GM12891 (cell line): Measurements from ENCODE around the gene ADAMTS15.

Experiments used
- DNase-seq: peaks from one replicate; pipeline ENCODE4 v3.0.0; 2011; ENCODE audit warnings: low spot score; ENCODE audit not compliant: insufficient read length
- FAIRE-seq: peaks from 2 replicates; lab custom pipeline; 2011; peaks lifted over from hg19 to GRCh38; lab: Jason Lieb, UNC
- PAX5 ChIP-seq: IDR thresholded peaks from 2 replicates; pipeline ENCODE4 v1.6.1; 2011; ENCODE audit warnings: low read length, moderate library complexity, mild to moderate bottlenecking; ENCODE audit not compliant: insufficient read depth, severe bottlenecking
- POLR2A ChIP-seq: IDR thresholded peaks from 2 replicates; pipeline ENCODE4 v1.6.1; 2011; ENCODE audit warnings: low read depth, low read length, control low read depth
- POLR2AphosphoS5 ChIP-seq: IDR thresholded peaks from 2 replicates; pipeline ENCODE4 v1.6.1; 2011; ENCODE audit warnings: low read depth, low read length, control low read depth
- POU2F2 ChIP-seq: IDR thresholded peaks from 2 replicates; pipeline ENCODE4 v1.6.1; 2011; ENCODE audit warnings: low read depth, mild to moderate bottlenecking, control low read depth, low read length, moderate library complexity
- SPI1 ChIP-seq: IDR thresholded peaks from 2 replicates; pipeline ENCODE4 v1.6.1; 2011; ENCODE audit warnings: low read depth, low read length, control low read depth
- TAF1 ChIP-seq: IDR thresholded peaks from 2 replicates; pipeline ENCODE4 v1.6.1; 2011; ENCODE audit warnings: low read depth, low read length, control low read depth

ADAMTS15 gene

DNA sequence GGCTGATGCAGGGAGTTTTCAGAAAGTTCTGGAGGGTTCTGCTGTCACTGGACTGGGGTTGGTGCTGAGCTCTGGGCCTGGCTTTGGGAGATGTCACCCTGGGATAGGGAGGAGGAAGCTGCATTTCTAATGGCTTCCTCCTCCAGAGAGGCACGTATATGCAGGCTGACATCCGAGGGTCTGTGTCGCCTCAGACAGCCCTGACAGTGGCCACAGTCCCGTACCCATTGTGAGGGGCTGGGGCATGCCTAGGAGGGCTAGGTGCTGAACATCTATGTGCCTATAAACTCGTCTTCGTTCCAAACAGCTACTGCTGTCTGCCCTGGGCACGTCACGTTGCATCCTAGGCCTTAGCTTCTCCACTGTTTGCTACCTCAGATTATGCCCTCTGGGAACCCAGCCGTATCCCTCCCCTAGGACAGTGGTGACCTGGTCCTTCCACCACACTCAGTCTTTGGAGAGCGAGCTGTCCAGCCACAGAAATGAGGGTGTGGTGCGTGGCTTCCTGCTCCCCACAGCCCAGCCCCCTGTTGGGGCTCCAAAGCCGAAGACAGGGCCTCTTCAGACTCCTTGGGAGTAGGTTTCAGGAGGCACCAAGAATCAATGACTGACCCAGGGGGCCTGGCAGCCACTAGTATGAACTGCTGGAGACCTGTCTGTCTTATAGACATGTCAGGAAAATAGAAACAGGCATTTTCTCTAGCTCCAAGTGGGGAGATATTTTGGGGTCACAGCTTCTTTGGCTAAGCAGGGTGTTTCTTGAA, 26.4 kb downstream of the ADAMTS15 start:
- FAIRE-seq (no peak), DNase-seq (no peak)

GRCh38 chr11:130475426-130476053, 27.1 kb downstream of the ADAMTS15 start:
- TF ChIP-seq POLR2A (no peak), PAX5 (no peak), SPI1 (no peak), POU2F2 (no peak), TAF1 (no peak), POLR2AphosphoS5 (no peak)
- DNase-seq, result no peak
- FAIRE-seq, result no peak

More for the DNA sequence above, 26.4 kb downstream of the ADAMTS15 start:
- TF ChIP-seq POLR2A, result no peak
- TF ChIP-seq POLR2AphosphoS5, result no peak
- no peak for TF ChIP-seq POU2F2
- TF ChIP-seq SPI1, result no peak
- no peak for TF ChIP-seq TAF1
- no peak for TF ChIP-seq PAX5

DNA sequence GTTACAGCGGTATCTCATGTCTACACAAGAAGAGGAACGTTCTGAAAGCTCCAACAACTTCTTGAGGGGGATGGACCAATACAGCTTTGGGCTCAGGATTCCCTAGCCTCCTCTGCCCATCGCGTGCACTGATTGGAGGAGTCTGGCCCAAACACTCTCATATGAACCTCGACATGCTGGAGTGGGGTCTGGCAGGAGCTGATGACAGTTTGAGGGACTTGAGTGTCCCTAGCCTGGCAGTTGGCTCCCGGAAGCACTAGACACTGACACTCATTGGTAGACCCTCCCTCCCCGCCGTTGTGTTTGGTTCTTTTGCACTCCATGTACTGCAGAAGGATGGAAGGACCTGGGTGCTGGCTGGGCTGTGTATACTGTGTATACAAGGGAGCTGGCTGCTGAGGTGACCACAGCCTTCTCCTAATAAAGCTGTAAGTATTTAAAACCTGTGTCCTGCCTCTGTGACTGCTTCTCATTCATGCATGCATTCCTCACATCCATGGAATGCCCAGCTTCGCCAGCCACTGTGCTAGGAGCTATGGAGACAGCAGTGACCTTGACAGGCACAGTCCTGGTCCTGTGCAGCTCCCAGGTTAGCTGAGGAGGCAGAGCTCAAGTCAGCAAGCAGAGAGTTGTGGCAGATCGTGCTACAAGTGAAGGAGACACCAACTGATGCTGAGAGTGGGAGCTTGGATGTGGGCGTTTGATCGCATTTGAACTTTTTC, 27.9 kb downstream of the ADAMTS15 start:
- FAIRE-seq, result no peak
- no peak for TF ChIP-seq SPI1
- TF ChIP-seq POLR2AphosphoS5, result no peak
- no peak for TF ChIP-seq PAX5
- TF ChIP-seq TAF1, result no peak
- TF ChIP-seq POLR2A, result no peak
- no peak for TF ChIP-seq POU2F2
- no peak for DNase-seq

- FAIRE-seq, result no peak
- TF ChIP-seq TAF1, result no peak
- no peak for TF ChIP-seq POLR2A
- TF ChIP-seq SPI1, result no peak
- no peak for TF ChIP-seq POU2F2
- TF ChIP-seq POLR2AphosphoS5, result no peak
- TF ChIP-seq PAX5, result no peak
- no peak for DNase-seq
These were observed 28.6 kb downstream of the ADAMTS15 start for GRCh38 chr11:130476922-130477491.

DNA sequence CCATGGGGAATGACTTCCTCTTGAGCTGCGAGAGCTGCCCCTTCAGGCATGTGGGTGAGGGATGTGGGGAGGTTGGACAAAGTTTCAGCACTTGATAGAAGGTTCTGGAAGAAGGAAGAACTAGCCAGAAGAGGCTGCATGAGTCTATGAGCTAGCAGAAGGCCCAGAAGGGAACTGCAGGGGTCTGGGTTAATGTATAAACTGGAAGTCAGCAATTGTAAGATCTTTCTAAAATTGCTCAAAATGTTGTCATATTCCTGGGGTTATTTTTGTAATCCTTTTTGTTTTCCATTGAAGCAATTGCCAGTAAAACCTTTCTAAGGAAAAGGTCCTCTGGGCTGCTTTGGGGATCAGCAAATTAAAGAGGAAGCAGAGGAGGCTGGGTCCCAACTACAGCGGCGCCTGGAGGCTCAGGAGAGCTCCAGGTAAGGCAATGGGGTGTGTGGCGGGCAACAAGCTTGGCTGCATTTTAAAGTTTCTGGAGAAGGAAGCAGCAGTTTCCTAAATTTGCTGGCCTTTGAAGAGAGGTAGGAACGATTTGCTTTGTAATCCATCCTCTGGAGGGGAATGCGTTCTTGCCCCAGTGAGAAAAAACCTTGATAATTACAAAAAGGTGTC, 29.2 kb downstream of the ADAMTS15 start:
- no peak for TF ChIP-seq POLR2A
- FAIRE-seq, result no peak
- no peak for DNase-seq

DNA sequence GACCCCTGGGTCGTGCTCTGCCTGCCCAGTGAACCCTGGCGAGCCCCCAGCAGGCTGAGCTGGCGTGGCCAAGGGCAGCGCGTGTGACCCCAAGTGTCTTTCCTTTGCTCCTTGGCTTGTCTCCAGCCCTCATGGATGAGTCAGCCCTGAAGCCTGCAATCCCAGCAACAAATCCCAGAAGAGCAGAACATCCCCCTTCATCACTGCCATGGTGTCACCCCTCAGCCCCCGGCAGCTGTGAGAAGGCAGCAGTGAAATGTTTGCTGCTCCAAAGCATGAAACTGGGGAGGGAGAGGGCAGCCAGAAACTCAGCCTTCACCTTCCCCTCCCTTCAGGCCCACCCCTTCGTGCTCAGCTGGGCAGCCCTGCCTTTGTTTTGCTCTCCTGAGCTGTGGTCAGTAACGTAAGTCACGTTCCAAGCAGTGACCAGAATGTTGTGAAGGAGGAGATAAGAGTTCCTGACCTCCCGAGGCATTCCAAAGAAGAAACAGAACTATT, 29.8 kb downstream of the ADAMTS15 start:
- DNase-seq (no peak), FAIRE-seq (no peak)
- TF ChIP-seq PAX5 (no peak), POLR2AphosphoS5 (no peak), POU2F2 (no peak), POLR2A (no peak), TAF1 (no peak), SPI1 (no peak)

DNA sequence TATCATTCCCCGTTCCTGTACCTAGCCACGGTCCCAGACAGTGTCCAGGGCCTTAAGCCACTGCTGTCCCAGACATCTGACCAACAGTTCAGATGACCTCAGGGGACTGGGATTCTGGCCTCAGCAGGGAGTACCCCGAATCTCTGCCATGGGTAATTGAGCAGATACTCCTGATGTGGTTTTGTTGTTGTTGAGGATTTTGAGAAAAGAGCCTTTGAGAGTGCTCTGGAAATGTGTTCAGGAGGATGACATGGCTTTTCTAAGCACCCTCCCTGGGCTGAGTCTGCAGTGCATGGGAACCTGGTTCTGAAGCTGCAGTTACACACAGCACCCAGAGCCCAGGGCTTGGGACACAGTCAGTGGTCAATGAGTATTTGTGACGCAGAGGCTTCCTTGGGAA, 30.4 kb downstream of the ADAMTS15 start:
- FAIRE-seq (no peak), DNase-seq (no peak)
- TF ChIP-seq SPI1 (no peak), POLR2A (no peak), POLR2AphosphoS5 (no peak), PAX5 (no peak), POU2F2 (no peak), TAF1 (no peak)

- DNase-seq, result no peak
- FAIRE-seq, result no peak
- TF ChIP-seq SPI1 (no peak), PAX5 (no peak), POLR2AphosphoS5 (no peak), POU2F2 (no peak), POLR2A (no peak), TAF1 (no peak)
These were observed 31.7 kb downstream of the ADAMTS15 start for GRCh38 chr11:130480186-130480585.

GRCh38 chr11:130480711-130481140, 32.3 kb downstream of the ADAMTS15 start:
- DNase-seq (no peak), FAIRE-seq (no peak)
- TF ChIP-seq PAX5 (no peak), POLR2A (no peak), POU2F2 (no peak)
